Calu3 (cell line): ENCODE results near the gene ABCA2. TPM values are rescaled to one million over a fixed set of nuclear protein-coding genes. Genes with fewer than 3 reads are reported as not detected.

ENCODE experiments used
- BruUV-seq: library from RNA; stranded (reverse); fragments of 400-500 nt; replicated peaks from 2 replicates; lab custom pipeline; 2021; lab: Mats Ljungman, UMichigan
- CTCF ChIA-PET: fragments of 300-600 bp; sonication (Branson Sonifier 250); formaldehyde crosslinking; loops from one replicate; lab custom pipeline; 2022; ENCODE audit warnings: antibody characterized with exemption; lab: Charles Lee
- DNase-seq: peaks from one replicate; pipeline ENCODE4 v3.0.0; 2022
- H3K27ac Mint-ChIP-seq: one replicate; pipeline ENCODE4 v1.8.0; 2022; ENCODE audit warnings: mixed read lengths; ENCODE audit not compliant: unreplicated experiment
- H3K27me3 Mint-ChIP-seq: one replicate; pipeline ENCODE4 v1.8.0; 2022; ENCODE audit warnings: mixed read lengths; ENCODE audit not compliant: unreplicated experiment
- H3K36me3 Mint-ChIP-seq: one replicate; pipeline ENCODE4 v1.8.0; 2022; ENCODE audit warnings: mild to moderate bottlenecking, moderate library complexity, mixed read lengths; ENCODE audit not compliant: insufficient read depth, unreplicated experiment
- H3K4me1 Mint-ChIP-seq: one replicate; pipeline ENCODE4 v1.8.0; 2022; ENCODE audit warnings: mild to moderate bottlenecking, low read depth, mixed read lengths; ENCODE audit not compliant: unreplicated experiment
- H3K4me3 Mint-ChIP-seq: one replicate; pipeline ENCODE4 v1.8.0; 2022; ENCODE audit warnings: mild to moderate bottlenecking, low read depth, moderate library complexity, mixed read lengths; ENCODE audit not compliant: unreplicated experiment
- H3K9me3 Mint-ChIP-seq: one replicate; pipeline ENCODE4 v1.8.0; 2022; ENCODE audit warnings: low read depth, mixed read lengths; ENCODE audit not compliant: unreplicated experiment
- CTCF ChIP-seq: fragments of 200-600 bp; IDR thresholded peaks from one replicate; pipeline ENCODE4 v1.8.0; 2022; ENCODE audit warnings: antibody characterized with exemption; ENCODE audit not compliant: unreplicated experiment
- intact Hi-C: fragments of 100-400 bp; cut with micrococcal nuclease; formaldehyde crosslinking; loops from one replicate; pipeline ENCODE4 v1.10.0; 2022; ENCODE audit not compliant: unreplicated experiment
- total RNA-seq: library from RNA; stranded (reverse); gene quantifications from 2 replicates; pipeline ENCODE4 v1.2.3, GENCODE V29; 2022

Gene ABCA2
- total RNA-seq, 1 experiment from 2014 or later, result 47.6 TPM

GRCh38 chr9:137038916-137039315, 10.9 kb upstream of the ABCA2 start:
- H3K4me3 Mint-ChIP-seq, result no peak overlapping the region
- CTCF ChIA-PET, result no interaction called here
- peaks cover 18% of the 10 kb centered on the region for H3K36me3 Mint-ChIP-seq
- H3K4me1 Mint-ChIP-seq, result peaks cover 8% of the 10 kb centered on the region
- intact Hi-C loops, result no loop called here
- DNase-seq, result no peak
- no peak for TF ChIP-seq CTCF
- no TSS peak for BruUV-seq
- H3K27ac Mint-ChIP-seq, result no peak overlapping the region
- no peaks in the 10 kb centered on the region for H3K27me3 Mint-ChIP-seq
- H3K9me3 Mint-ChIP-seq, result no peaks in the 10 kb centered on the region

GRCh38 chr9:137037483-137037882, 9.4 kb upstream of the ABCA2 start:
- no peak for DNase-seq
- BruUV-seq, result no TSS peak
- CTCF ChIA-PET, result interaction anchor here (0.7 kb wide), 1 partner anchor 9 kb away, joined by 4 read pairs; the partner anchor contains the start of gene NPDC1
- H3K4me1 Mint-ChIP-seq, result peaks cover 8% of the 10 kb centered on the region
- H3K36me3 Mint-ChIP-seq, result peaks cover 18% of the 10 kb centered on the region
- intact Hi-C loops, result no loop called here
- no peaks in the 10 kb centered on the region for H3K27me3 Mint-ChIP-seq
- no peak overlapping the region for H3K4me3 Mint-ChIP-seq
- no peak overlapping the region for H3K27ac Mint-ChIP-seq
- TF ChIP-seq CTCF, result no peak
- no peaks in the 10 kb centered on the region for H3K9me3 Mint-ChIP-seq

- H3K27me3 Mint-ChIP-seq, result no peaks in the 10 kb centered on the region
- TF ChIP-seq CTCF, result no peak
- H3K4me1 Mint-ChIP-seq, result peaks cover 8% of the 10 kb centered on the region
- intact Hi-C loops, result no loop called here
- CTCF ChIA-PET, result no interaction called here
- peaks cover 14% of the 10 kb centered on the region for H3K36me3 Mint-ChIP-seq
- no peak overlapping the region for H3K27ac Mint-ChIP-seq
- BruUV-seq, result no TSS peak
- H3K4me3 Mint-ChIP-seq, result no peak overlapping the region
- H3K9me3 Mint-ChIP-seq, result no peaks in the 10 kb centered on the region
- no peak for DNase-seq
Measured at GRCh38 chr9:137037035-137037434, 9.0 kb upstream of the ABCA2 start.

GRCh38 chr9:137035937-137036336, 7.9 kb upstream of the ABCA2 start:
- Mint-ChIP-seq H3K27ac (no peak overlapping the region), H3K4me1 (peaks cover 8% of the 10 kb centered on the region), H3K9me3 (no peaks in the 10 kb centered on the region), H3K27me3 (no peaks in the 10 kb centered on the region), H3K36me3 (peaks cover 12% of the 10 kb centered on the region), H3K4me3 (no peak overlapping the region)
- BruUV-seq, result no TSS peak
- DNase-seq, result no peak
- CTCF ChIA-PET, result interaction anchor here (0.9 to 1.8 kb wide), 4 partner anchors 11 to 194 kb away, joined by 4 to 47 read pairs (median 8); partner anchors contain the start of genes AJM1 and NPDC1
- TF ChIP-seq CTCF, result no peak
- intact Hi-C loops, result loop anchor here (2.0 kb wide), 2 partner anchors 87 to 249 kb away; no protein-coding TSS in a partner anchor
